ENCODE measurements around the gene CSH2.
A peak's percentile ranks its signal among the peaks of the same experiment; 100 is the strongest.

Gene CSH2

GRCh38 chr17:63848834-63849689 is 24.4 kb downstream of the CSH2 start (continued):
- TF ChIP-seq ZNF362 (tag by site-specific recombination; IDR thresholded peaks at IDR 0.05) (no peak), ZNF704 (tag by site-specific recombination; IDR thresholded peaks at IDR 0.05) (no peak), ZNF221 (tag by site-specific recombination; IDR thresholded peaks at IDR 0.05; ENCODE audit: borderline replicate concordance) (no peak), ZNF530 (tag by site-specific recombination; IDR thresholded peaks at IDR 0.05; ENCODE audit: low read depth) (no peak), ZNF626 (tag by site-specific recombination; IDR thresholded peaks at IDR 0.05) (no peak), ZNF843 (tag by site-specific recombination; IDR thresholded peaks at IDR 0.05) (no peak), ZNF501 (tag by site-specific recombination; IDR thresholded peaks at IDR 0.05) (0 out of 2 replicates have a peak, but pooled peaks have one; percentile 50), ZNF510 (tag by site-specific recombination; IDR thresholded peaks at IDR 0.05; ENCODE audit: insufficient replicate concordance) (no peak), OSR2 (tag by site-specific recombination; IDR thresholded peaks at IDR 0.05) (no peak), ZNF202 (tag by site-specific recombination; IDR thresholded peaks at IDR 0.05; ENCODE audit: borderline replicate concordance) (no peak), ZNF324 (tag by site-specific recombination; IDR thresholded peaks at IDR 0.05) (peak; percentile 64; the same call in 1 of the 2 replicates), ZNF791 (tag by site-specific recombination; IDR thresholded peaks at IDR 0.05) (no peak), ZSCAN4 (tag by site-specific recombination; IDR thresholded peaks at IDR 0.05) (no peak), ZFP3 (tag by site-specific recombination; IDR thresholded peaks at IDR 0.05; ENCODE audit: low read depth) (no peak), BCL11B (tag by site-specific recombination; IDR thresholded peaks at IDR 0.05; ENCODE audit: low read depth) (no peak), ZNF513 (tag by site-specific recombination; IDR thresholded peaks at IDR 0.05) (peak; percentile 79), ZNF610 (tag by site-specific recombination; IDR thresholded peaks at IDR 0.05; ENCODE audit: borderline replicate concordance) (peak; percentile 93; the same call in 1 of the 2 replicates), ZIC2 (tag by site-specific recombination; IDR thresholded peaks at IDR 0.05) (no peak), ZNF670 (tag by site-specific recombination; IDR thresholded peaks at IDR 0.05; ENCODE audit: low read depth) (no peak), ELK4 (IDR thresholded peaks at IDR 0.05; ENCODE audit: borderline replicate concordance, low read depth, low read length) (no peak), SP7 (tag by site-specific recombination; IDR thresholded peaks at IDR 0.05) (peak; percentile 62), ZNF175 (tag by site-specific recombination; IDR thresholded peaks at IDR 0.05) (no peak), ZNF341 (tag by site-specific recombination; IDR thresholded peaks at IDR 0.05; ENCODE audit: low read depth) (no peak), ZNF416 (tag by site-specific recombination; IDR thresholded peaks at IDR 0.05) (no peak), MZF1 (tag by site-specific recombination; IDR thresholded peaks at IDR 0.05; ENCODE audit: borderline replicate concordance) (no peak), BCL11A (tag by site-specific recombination; IDR thresholded peaks at IDR 0.05; ENCODE audit: low read depth) (no peak), TRIM28 (IDR thresholded peaks at IDR 0.05; ENCODE audit: borderline replicate concordance, low read length) (no peak), ZSCAN23 (tag by site-specific recombination; IDR thresholded peaks at IDR 0.05) (no peak), ZNF426 (tag by site-specific recombination; IDR thresholded peaks at IDR 0.05) (no peak), GLI4 (tag by site-specific recombination; IDR thresholded peaks at IDR 0.05) (no peak), ZNF10 (tag by site-specific recombination; IDR thresholded peaks at IDR 0.05) (no peak), ZNF433 (tag by site-specific recombination; IDR thresholded peaks at IDR 0.05; ENCODE audit: low read depth) (no peak), KLF10 (tag by site-specific recombination; IDR thresholded peaks at IDR 0.05) (no peak), OVOL3 (tag by site-specific recombination; IDR thresholded peaks at IDR 0.05) (no peak)

Measured in HEK293 (cell line).